HCT116 (cell line): ENCODE data around the gene CNTFR. TPM values are rescaled to one million over a fixed set of nuclear protein-coding genes. Genes with fewer than 3 reads are reported as not detected.

Experiments used
- ATAC-seq: fragments of 200-7000 bp; cut with Tn5 transposase; 2 replicates; pipeline ENCODE4 v1.9.1; 2020; ENCODE audit warnings: mild to moderate bottlenecking, moderate library complexity
- BruUV-seq: library from RNA; stranded (reverse); fragments of 400-500 nt; replicated peaks from 2 replicates; lab custom pipeline; 2021; lab: Mats Ljungman, UMichigan
- CTCF ChIA-PET: fragments of 300-600 bp; sonication (Branson Sonifier 250); formaldehyde crosslinking; loops from one replicate; lab custom pipeline; 2021; ENCODE audit warnings: antibody characterized with exemption; lab: Charles Lee
- POLR2A ChIA-PET: fragments of 300-600, 350-600 bp; sonication (Branson Sonifier 250); formaldehyde crosslinking; loops from one replicate; lab custom pipeline; 2021; ENCODE audit warnings: antibody characterized with exemption; lab: Charles Lee
- RAD21 ChIA-PET, 2 experiments: fragments of 300-600 bp; sonication (Branson Sonifier 250); formaldehyde crosslinking; loops; one replicate each; lab custom pipeline; 2023; ENCODE audit warnings: low total read pairs in 2 of 2; ENCODE audit not compliant: uncharacterized antibody in 2 of 2, unreplicated experiment in 2 of 2, low non-redundant PET in 1 of 2; lab: Charles Lee
- DNase-seq: peaks from one replicate; pipeline ENCODE4 v3.0.0-alpha.2; 2010; ENCODE audit warnings: low read depth, low spot score
- H2AFZ ChIP-seq: fragments of 200-600 bp; shearing (Covaris generic), sonication (generic); 2 replicates; pipeline ENCODE4 v1.6.1; 2017; ENCODE audit warnings: low read depth, mixed run types, mixed read lengths, antibody characterized with exemption, low read length; ENCODE audit not compliant: poor library complexity, severe bottlenecking
- H3K27ac ChIP-seq: 2 replicates; pipeline ENCODE4 v1.5.1; 2012; ENCODE audit warnings: low read depth, low read length
- H3K27me3 ChIP-seq: fragments of 200-600 bp; sonication (generic); 2 replicates; pipeline ENCODE4 v1.6.1; 2016; ENCODE audit warnings: mixed run types, low read length, mixed read lengths; ENCODE audit not compliant: insufficient read depth
- H3K36me3 ChIP-seq, 2 experiments: fragments of 200-500 bp in 1 of 2; fragments of 200-600 bp in 1 of 2; sonication (Bioruptor generic) in 1 of 2; sonication (generic) in 1 of 2; 2 replicates each; pipeline versions ENCODE4 v1.5.1 to v1.6.1; 2014 to 2016; ENCODE audit warnings: low read length in 2 of 2, inconsistent platforms in 1 of 2, mixed read lengths in 1 of 2, mixed run types in 1 of 2; ENCODE audit not compliant: insufficient read depth in 2 of 2, control insufficient read depth in 1 of 2
- H3K4me1 ChIP-seq, 2 experiments: fragments of 200-600 bp in 1 of 2; sonication (generic) in 1 of 2; 2 replicates each; pipeline versions ENCODE4 v1.5.1 to v1.6.1; 2012 to 2017; ENCODE audit warnings: low read length in 2 of 2, inconsistent platforms in 1 of 2, mild to moderate bottlenecking in 1 of 2, mixed read lengths in 1 of 2, mixed run types in 1 of 2, moderate library complexity in 1 of 2; ENCODE audit not compliant: insufficient read depth in 2 of 2, control insufficient read depth in 1 of 2
- H3K4me2 ChIP-seq: fragments of 200-600 bp; sonication (generic); 2 replicates; pipeline ENCODE4 v1.6.1; 2017; ENCODE audit warnings: mixed run types, low read length, mixed read lengths
- H3K4me3 ChIP-seq, 2 experiments: fragments of 200-600 bp in 1 of 2; sonication (generic) in 1 of 2; replicated peaks in 1 of 2; 2 replicates each; pipeline ENCODE4 v1.5.1; 2011 to 2016; ENCODE audit warnings: low read length in 2 of 2, control low read depth in 1 of 2, low read depth in 1 of 2, mild to moderate bottlenecking in 1 of 2, mixed read lengths in 1 of 2, mixed run types in 1 of 2
- H3K79me2 ChIP-seq: fragments of 200-600 bp; sonication (generic); 2 replicates; pipeline ENCODE4 v1.6.1; 2017; ENCODE audit warnings: mild to moderate bottlenecking, mixed run types, low read length, moderate library complexity, mixed read lengths; ENCODE audit not compliant: insufficient read depth
- H3K9ac ChIP-seq: fragments of 200-600 bp; sonication (generic); 2 replicates; pipeline ENCODE4 v1.6.1; 2016; ENCODE audit warnings: low read length, mixed read lengths
- H3K9me2 ChIP-seq: fragments of 200-600 bp; sonication (generic), shearing (Covaris generic); 2 replicates; pipeline ENCODE4 v1.6.1; 2017; ENCODE audit warnings: mixed run types, mild to moderate bottlenecking, moderate library complexity; ENCODE audit not compliant: insufficient read depth
- H3K9me3 ChIP-seq, 2 experiments: fragments of 200-500 bp in 1 of 2; fragments of 200-600 bp in 1 of 2; sonication (Bioruptor generic) in 1 of 2; sonication (generic) in 1 of 2; 2 replicates each; pipeline ENCODE4 v1.6.1; 2014 to 2017; ENCODE audit warnings: low read length in 2 of 2, mixed read lengths in 2 of 2, inconsistent platforms in 1 of 2, low read depth in 1 of 2, mild to moderate bottlenecking in 1 of 2, mixed run types in 1 of 2, moderate library complexity in 1 of 2; ENCODE audit not compliant: control insufficient read depth in 1 of 2, insufficient read depth in 1 of 2
- H4K20me1 ChIP-seq: fragments of 200-600 bp; sonication (generic), shearing (Covaris generic); 2 replicates; pipeline ENCODE4 v1.6.1; 2017; ENCODE audit warnings: mixed run types, mild to moderate bottlenecking, moderate library complexity; ENCODE audit not compliant: insufficient read depth
- ATF3 ChIP-seq: IDR thresholded peaks from 2 replicates; pipeline ENCODE4 v1.6.1; 2012
- CBX3 ChIP-seq: IDR thresholded peaks from 2 replicates; pipeline ENCODE4 v1.6.1; 2012; ENCODE audit warnings: low read depth
- CEBPB ChIP-seq: IDR thresholded peaks from 2 replicates; pipeline ENCODE4 v1.6.1; 2012; ENCODE audit warnings: low read depth
- ELF1 ChIP-seq: IDR thresholded peaks from 2 replicates; pipeline ENCODE4 v1.6.1; 2012; ENCODE audit warnings: low read depth, borderline replicate concordance
- EZH2phosphoT487 ChIP-seq: fragments of 200-600 bp; IDR thresholded peaks from 2 replicates; pipeline ENCODE4 v1.6.1; 2018; ENCODE audit warnings: antibody characterized with exemption, borderline replicate concordance
- FOSL1 ChIP-seq: IDR thresholded peaks from 2 replicates; pipeline ENCODE4 v1.6.1; 2012; ENCODE audit warnings: low read depth
- JUND ChIP-seq: IDR thresholded peaks from 2 replicates; pipeline ENCODE4 v1.6.1; 2012
- MAX ChIP-seq: IDR thresholded peaks from 2 replicates; pipeline ENCODE4 v1.6.1; 2012
- POLR2A ChIP-seq: IDR thresholded peaks from 2 replicates; pipeline ENCODE4 v1.7.0; 2011; ENCODE audit warnings: borderline replicate concordance; ENCODE audit not compliant: insufficient read depth, insufficient read length; ENCODE audit errors: extremely low read depth
- POLR2AphosphoS5 ChIP-seq: IDR thresholded peaks from 2 replicates; pipeline ENCODE4 v1.6.1; 2011; ENCODE audit warnings: mild to moderate bottlenecking, low read depth, low read length, moderate library complexity
- RAD21 ChIP-seq: IDR thresholded peaks from 2 replicates; pipeline ENCODE4 v1.6.1; 2012; ENCODE audit warnings: low read depth, mild to moderate bottlenecking
- REST ChIP-seq: IDR thresholded peaks from 2 replicates; pipeline ENCODE4 v1.6.1; 2012; ENCODE audit warnings: low read depth
- SP1 ChIP-seq: IDR thresholded peaks from 2 replicates; pipeline ENCODE4 v1.6.1; 2012; ENCODE audit warnings: low read depth
- SRF ChIP-seq: IDR thresholded peaks from 2 replicates; pipeline ENCODE4 v1.6.1; 2012; ENCODE audit warnings: low read depth
- YY1 ChIP-seq: IDR thresholded peaks from 2 replicates; pipeline ENCODE4 v1.6.1; 2011; ENCODE audit warnings: low read length, low read depth, moderate library complexity, mild to moderate bottlenecking; ENCODE audit not compliant: insufficient replicate concordance; ENCODE audit errors: extremely low read depth
- ZBTB33 ChIP-seq: IDR thresholded peaks from 2 replicates; pipeline ENCODE4 v1.6.1; 2011; ENCODE audit warnings: mild to moderate bottlenecking, low read length, moderate library complexity; ENCODE audit not compliant: insufficient replicate concordance; ENCODE audit errors: extremely low read depth
- ZNF274 ChIP-seq: fragments of 200-500 bp; sonication (Bioruptor generic); IDR thresholded peaks from 2 replicates; pipeline ENCODE4 v1.6.1; 2014; ENCODE audit warnings: mild to moderate bottlenecking, low read depth, low read length, inconsistent platforms
- intact Hi-C: fragments of 100-400 bp; cut with micrococcal nuclease; formaldehyde crosslinking; loops from 2 replicates; pipeline ENCODE4 v1.10.0; 2022
- total RNA-seq: library from RNA; stranded (reverse); gene quantifications from one replicate; pipeline ENCODE4 v1.2.1, GENCODE V29; 2021; ENCODE audit not compliant: unreplicated experiment

CNTFR gene
- total RNA-seq, 1 experiment from 2014 or later = not detected

- intact Hi-C loops = no loop called here
- H3K4me2 ChIP-seq = no peak overlapping the region
- ChIA-PET POLR2A (no interaction called here), CTCF (interaction anchor here (1.0 kb wide), 1 partner anchor 703 kb away, joined by 3 read pairs; no protein-coding TSS in a partner anchor), RAD21 (no interaction called here)
- H3K9ac ChIP-seq = no peak overlapping the region
- no peaks in the 10 kb centered on the region for H3K9me2 ChIP-seq
- DNase-seq = no peak
- H3K4me1 ChIP-seq = peaks cover 3 to 8% of the 10 kb centered on the region in 2 experiments; a peak in 3 of 4 replicates
- no peaks in the 10 kb centered on the region for H3K79me2 ChIP-seq
- no peaks in the 10 kb centered on the region for H3K27me3 ChIP-seq
- BruUV-seq = no TSS peak
- H3K9me3 ChIP-seq = no peaks in the 10 kb centered on the region
- no peak overlapping the region for H2AFZ ChIP-seq
- no peak overlapping the region for H3K4me3 ChIP-seq
- ATAC-seq = no peak
- H4K20me1 ChIP-seq = no peaks in the 10 kb centered on the region
- H3K36me3 ChIP-seq = no peaks in the 10 kb centered on the region
- no peak overlapping the region for H3K27ac ChIP-seq
- TF ChIP-seq MAX = no peak
- no peak for TF ChIP-seq RAD21
- no peak for TF ChIP-seq EZH2phosphoT487
- TF ChIP-seq JUND = no peak
- TF ChIP-seq ELF1 = no peak
- TF ChIP-seq SRF = no peak
These were observed 72.3 kb downstream of the CNTFR start for GRCh38 chr9:34517185-34517584.

- Histone ChIP-seq H3K36me3 (no peaks in the 10 kb centered on the region), H2AFZ (no peak overlapping the region), H3K79me2 (no peaks in the 10 kb centered on the region), H4K20me1 (no peaks in the 10 kb centered on the region), H3K4me2 (no peak overlapping the region), H3K9me2 (no peaks in the 10 kb centered on the region), H3K4me1 (peaks cover 0 to 5% of the 10 kb centered on the region in 2 experiments; a peak in 2 of 4 replicates), H3K9ac (no peak overlapping the region), H3K9me3 (no peaks in the 10 kb centered on the region), H3K27me3 (no peaks in the 10 kb centered on the region), H3K4me3 (no peak overlapping the region), H3K27ac (no peak overlapping the region)
- ChIA-PET CTCF (no interaction called here), POLR2A (no interaction called here), RAD21 (no interaction called here)
- intact Hi-C loops = no loop called here
- BruUV-seq = no TSS peak
- ATAC-seq (no peak), DNase-seq (no peak)
- no peak for TF ChIP-seq POLR2A
- TF ChIP-seq YY1 = no peak
- TF ChIP-seq SP1 = no peak
- no peak for TF ChIP-seq CBX3
- TF ChIP-seq REST = no peak
- no peak for TF ChIP-seq ZBTB33
- TF ChIP-seq SRF = no peak
- no peak for TF ChIP-seq ATF3
- TF ChIP-seq CEBPB = no peak
- no peak for TF ChIP-seq POLR2AphosphoS5
- TF ChIP-seq ZNF274 = no peak
- TF ChIP-seq FOSL1 = no peak
These were observed 73.6 kb downstream of the CNTFR start for GRCh38 chr9:34515959-34516358.
